Activated CD4-positive, alpha-beta T cell treated with anti-CD3 and anti-CD28 coated beads, Interleukin-2, amount 10 ng/mL, durations not matched to agents 24 days and 14 days (primary cell): ENCODE data around the gene WDR87. TPM values are rescaled to one million over a fixed set of nuclear protein-coding genes. Genes with fewer than 3 reads are reported as not detected.

Experiments used
- DNase-seq: peaks from one replicate; pipeline ENCODE4 v3.0.0; 2022
- H3K27ac Mint-ChIP-seq: one replicate; pipeline ENCODE4 v1.8.0; 2022; ENCODE audit warnings: mild to moderate bottlenecking, mixed read lengths
- H3K27me3 Mint-ChIP-seq: one replicate; pipeline ENCODE4 v1.8.0; 2022; ENCODE audit warnings: mixed read lengths
- H3K36me3 Mint-ChIP-seq: one replicate; pipeline ENCODE4 v1.8.0; 2022; ENCODE audit warnings: low read depth, mild to moderate bottlenecking, mixed read lengths
- H3K4me1 Mint-ChIP-seq: one replicate; pipeline ENCODE4 v1.8.0; 2021; ENCODE audit warnings: mixed read lengths
- H3K4me3 Mint-ChIP-seq: one replicate; pipeline ENCODE4 v1.8.0; 2022; ENCODE audit warnings: mild to moderate bottlenecking, moderate library complexity, mixed read lengths
- H3K9me3 Mint-ChIP-seq: one replicate; pipeline ENCODE4 v1.8.0; 2021; ENCODE audit warnings: mixed read lengths
- intact Hi-C: fragments of 100-400 bp; cut with micrococcal nuclease; formaldehyde crosslinking; loops from one replicate; pipeline ENCODE4 v1.15.1; 2023
- total RNA-seq: library from RNA; stranded (reverse); gene quantifications from 2 replicates; pipeline ENCODE4 v1.2.3, GENCODE V29; 2022

WDR87 gene
- total RNA-seq: not detected in 2 replicates

- H3K9me3 Mint-ChIP-seq: no peaks in the 10 kb centered on the region
- intact Hi-C loops: loop anchor here (2.0 to 5.0 kb wide), 2 partner anchors 236 to 319 kb away; partner anchors contain the start of gene DPF1
- peak; percentile 81 for DNase-seq
- peak within 1 kb of the TSS; percentile 79 for H3K27ac Mint-ChIP-seq
- H3K36me3 Mint-ChIP-seq: no peaks in the 10 kb centered on the region
- H3K4me1 Mint-ChIP-seq: peaks cover 18% of the 10 kb centered on the region
- peaks cover 2% of the 10 kb centered on the region for H3K27me3 Mint-ChIP-seq
- peak within 1 kb of the TSS; percentile 76 for H3K4me3 Mint-ChIP-seq
Observed at GRCh38 chr19:37905946-37906868, at the start of gene WDR87. WDR87 (minus strand) TSS chr19:37906594; CDS start chr19:37898239, 8,355 bp downstream.

DNA sequence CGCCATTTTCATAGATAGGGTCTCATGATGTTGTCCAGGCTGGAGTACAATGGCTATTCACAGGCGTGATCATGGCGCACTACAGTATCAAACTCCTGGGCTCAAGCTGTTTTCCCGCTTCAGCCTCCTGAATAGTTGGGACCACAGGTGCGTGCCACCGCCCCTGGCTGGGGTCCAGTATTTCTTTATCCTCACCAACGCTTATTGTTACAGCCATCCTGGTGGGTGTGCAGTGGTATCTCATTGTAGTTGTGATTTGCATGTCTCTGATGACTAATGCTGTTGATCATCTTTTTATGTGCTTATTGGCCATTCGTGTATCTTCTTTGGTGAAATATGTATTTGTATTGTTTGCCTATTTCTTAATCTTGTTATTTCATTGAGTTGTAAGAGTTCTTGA is 49.6 kb upstream of the WDR87 start:
- Mint-ChIP-seq H3K9me3 (peaks cover 12% of the 10 kb centered on the region), H3K36me3 (peaks cover 2% of the 10 kb centered on the region), H3K27me3 (no peaks in the 10 kb centered on the region), H3K4me1 (no peaks in the 10 kb centered on the region), H3K4me3 (no peak overlapping the region), H3K27ac (no peak overlapping the region)
- intact Hi-C loops: no loop called here
- DNase-seq: no peak

DNA sequence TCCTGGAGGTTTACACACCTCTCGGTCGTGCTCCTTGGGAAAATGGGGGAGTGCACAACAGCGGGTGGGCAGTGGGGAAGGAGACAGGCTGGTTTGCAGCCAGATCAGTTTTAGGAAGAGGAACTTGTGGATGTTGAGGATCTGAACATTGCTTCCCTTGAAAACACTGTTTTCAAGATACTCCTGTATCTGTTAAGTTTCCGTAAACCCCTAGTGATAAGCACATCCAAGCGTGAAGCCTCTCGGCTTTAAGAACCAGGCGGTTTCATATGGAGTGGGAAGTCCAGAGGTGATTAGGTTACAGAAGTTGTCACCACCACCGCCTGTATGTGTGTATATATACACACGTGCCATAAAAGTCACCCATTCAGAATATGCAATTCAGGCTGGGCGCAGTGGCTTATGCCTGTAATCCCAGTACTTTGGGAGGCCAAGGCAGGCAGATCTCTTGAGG is 48.1 kb upstream of the WDR87 start:
- no peaks in the 10 kb centered on the region for H3K4me1 Mint-ChIP-seq
- intact Hi-C loops: no loop called here
- no peak overlapping the region for H3K4me3 Mint-ChIP-seq
- H3K9me3 Mint-ChIP-seq: peaks cover 14% of the 10 kb centered on the region
- H3K27me3 Mint-ChIP-seq: no peaks in the 10 kb centered on the region
- H3K27ac Mint-ChIP-seq: no peak overlapping the region
- DNase-seq: no peak
- H3K36me3 Mint-ChIP-seq: peaks cover 3% of the 10 kb centered on the region

- no peak overlapping the region for H3K27ac Mint-ChIP-seq
- intact Hi-C loops: no loop called here
- H3K4me3 Mint-ChIP-seq: no peak overlapping the region
- no peaks in the 10 kb centered on the region for H3K27me3 Mint-ChIP-seq
- no peak for DNase-seq
- H3K4me1 Mint-ChIP-seq: no peaks in the 10 kb centered on the region
- H3K9me3 Mint-ChIP-seq: peaks cover 10% of the 10 kb centered on the region
- H3K36me3 Mint-ChIP-seq: peaks cover 3% of the 10 kb centered on the region
Observed at GRCh38 chr19:37953918-37954303, 47.5 kb upstream of the WDR87 start.

DNA sequence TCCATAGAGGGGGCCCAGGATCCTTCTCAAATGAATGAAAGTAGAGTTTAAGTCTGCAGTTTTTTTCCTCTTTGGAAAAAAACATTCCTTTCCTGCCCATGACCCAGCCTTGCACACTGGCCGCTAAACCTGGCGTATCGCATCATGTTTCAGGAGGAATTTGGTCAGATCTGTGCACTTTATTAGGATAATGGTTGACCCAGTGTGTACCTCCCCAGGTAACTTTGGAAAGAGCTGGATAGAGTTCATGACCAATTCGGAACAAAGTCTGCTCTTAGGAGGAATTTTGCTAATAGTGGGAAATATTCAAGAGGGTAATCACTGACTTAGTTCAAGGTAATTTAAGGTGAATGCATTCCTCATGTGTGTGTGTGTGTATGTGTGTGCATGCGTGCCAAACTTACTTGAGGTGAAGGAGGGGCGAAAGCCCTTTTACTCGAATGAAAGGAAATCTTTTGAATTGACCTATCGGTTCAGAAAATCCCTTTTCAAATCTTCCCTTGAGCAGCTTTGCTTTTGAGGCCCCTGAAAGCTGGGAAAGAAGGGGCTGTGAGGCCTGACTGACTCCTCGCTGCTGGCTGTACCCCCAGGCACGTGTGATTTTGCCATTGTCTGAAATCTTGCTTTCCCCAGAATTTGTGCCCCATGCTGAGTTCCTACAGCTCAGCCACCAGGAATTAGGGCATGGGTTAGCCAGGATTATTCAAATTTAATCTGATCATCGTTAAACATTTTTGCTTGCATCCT is 47.0 kb upstream of the WDR87 start:
- no peak for DNase-seq
- Mint-ChIP-seq H3K27ac (no peak overlapping the region), H3K36me3 (peaks cover 3% of the 10 kb centered on the region), H3K27me3 (no peaks in the 10 kb centered on the region), H3K9me3 (peaks cover 10% of the 10 kb centered on the region), H3K4me3 (no peak overlapping the region), H3K4me1 (no peaks in the 10 kb centered on the region)
- intact Hi-C loops: no loop called here

GRCh38 chr19:37951816-37952210 is 45.4 kb upstream of the WDR87 start:
- no peaks in the 10 kb centered on the region for H3K4me1 Mint-ChIP-seq
- H3K36me3 Mint-ChIP-seq: peaks cover 3% of the 10 kb centered on the region

GRCh38 chr19:37950471-37951175 is 44.2 kb upstream of the WDR87 start:
- no peaks in the 10 kb centered on the region for H3K27me3 Mint-ChIP-seq
- no peak overlapping the region for H3K4me3 Mint-ChIP-seq
- H3K4me1 Mint-ChIP-seq: no peaks in the 10 kb centered on the region
- H3K27ac Mint-ChIP-seq: no peak overlapping the region
- intact Hi-C loops: no loop called here
- H3K9me3 Mint-ChIP-seq: peaks cover 4% of the 10 kb centered on the region
- peaks cover 1% of the 10 kb centered on the region for H3K36me3 Mint-ChIP-seq
- DNase-seq: no peak

More at GRCh38 chr19:37951816-37952210, 45.4 kb upstream of the WDR87 start:
- H3K27me3 Mint-ChIP-seq: no peaks in the 10 kb centered on the region
- intact Hi-C loops: no loop called here
- H3K4me3 Mint-ChIP-seq: no peak overlapping the region
- DNase-seq: no peak
- H3K27ac Mint-ChIP-seq: no peak overlapping the region
- H3K9me3 Mint-ChIP-seq: peaks cover 6% of the 10 kb centered on the region

GRCh38 chr19:37948362-37948761 is 42.0 kb upstream of the WDR87 start:
- Mint-ChIP-seq H3K4me1 (no peaks in the 10 kb centered on the region), H3K27ac (no peak overlapping the region), H3K36me3 (peaks cover 1% of the 10 kb centered on the region), H3K9me3 (peaks cover 4% of the 10 kb centered on the region), H3K4me3 (no peak overlapping the region), H3K27me3 (no peaks in the 10 kb centered on the region)
- no peak for DNase-seq
- intact Hi-C loops: no loop called here

DNA sequence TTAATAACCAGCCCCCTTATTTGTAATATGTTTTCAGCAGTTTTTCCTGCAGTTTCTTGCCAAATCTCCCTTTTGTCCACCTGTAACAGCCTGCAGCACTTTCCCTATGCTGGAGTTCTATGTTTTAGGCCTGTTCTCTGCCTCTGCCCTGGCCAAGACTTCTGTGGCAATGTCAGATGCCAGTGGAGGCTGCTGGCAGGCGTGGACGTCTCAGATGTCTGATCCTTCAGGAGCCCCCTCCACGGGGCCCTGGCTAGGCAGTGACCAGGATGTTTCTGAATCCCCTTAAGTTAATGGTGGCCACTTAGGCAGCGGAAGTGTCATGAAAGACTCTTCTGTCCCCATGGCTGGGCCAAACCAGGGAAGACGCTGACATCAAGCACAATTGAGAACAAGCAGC is 41.4 kb upstream of the WDR87 start:
- Mint-ChIP-seq H3K27ac (no peak overlapping the region), H3K36me3 (peaks cover 1% of the 10 kb centered on the region), H3K9me3 (peaks cover 4% of the 10 kb centered on the region), H3K4me3 (no peak overlapping the region), H3K4me1 (no peaks in the 10 kb centered on the region), H3K27me3 (no peaks in the 10 kb centered on the region)
- no peak for DNase-seq
- intact Hi-C loops: no loop called here

DNA sequence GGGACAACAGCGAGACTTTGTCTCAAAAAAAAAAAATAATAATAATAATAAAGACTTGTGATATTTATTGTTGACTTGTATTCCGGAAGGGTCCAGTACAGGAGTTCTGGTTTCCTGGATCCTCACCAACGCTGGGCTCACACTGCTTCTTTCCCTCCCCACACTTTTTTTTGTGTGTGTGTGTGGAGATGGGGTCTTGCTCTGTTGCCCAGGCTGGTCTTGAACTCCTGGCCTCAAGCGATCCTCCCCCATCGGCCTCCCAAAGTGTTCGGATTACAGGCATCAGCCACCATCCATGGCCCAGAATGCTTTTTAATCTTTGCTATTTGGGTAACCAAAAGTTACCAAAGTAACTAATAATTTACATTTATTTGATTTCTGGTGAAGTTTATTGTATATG is 39.7 kb upstream of the WDR87 start:
- peaks cover 4% of the 10 kb centered on the region for H3K9me3 Mint-ChIP-seq
- no peaks in the 10 kb centered on the region for H3K27me3 Mint-ChIP-seq
- no peak for DNase-seq
- intact Hi-C loops: no loop called here
- H3K4me3 Mint-ChIP-seq: no peak overlapping the region
- peaks cover 3% of the 10 kb centered on the region for H3K36me3 Mint-ChIP-seq
- H3K4me1 Mint-ChIP-seq: no peaks in the 10 kb centered on the region
- H3K27ac Mint-ChIP-seq: no peak overlapping the region

DNA sequence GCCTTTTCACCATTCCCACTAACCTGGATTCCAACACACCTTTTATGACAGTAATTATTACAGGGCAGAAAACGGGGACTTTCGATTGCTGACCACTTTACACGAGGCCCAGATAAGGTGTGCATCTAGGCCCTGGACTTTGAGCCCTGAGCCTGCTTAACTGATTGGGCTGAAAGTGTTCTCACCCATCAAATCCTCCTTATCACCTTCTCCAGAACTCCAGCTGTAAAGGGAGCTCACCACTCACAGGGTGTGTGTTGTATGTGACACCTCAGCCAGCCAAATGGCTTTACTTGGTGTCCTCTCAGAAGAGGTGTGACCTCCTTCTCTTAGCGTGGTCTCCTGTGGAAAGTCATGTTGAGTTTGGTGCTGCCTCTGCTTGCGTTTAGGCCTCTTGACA is 37.1 kb upstream of the WDR87 start:
- intact Hi-C loops: no loop called here
- no peaks in the 10 kb centered on the region for H3K4me1 Mint-ChIP-seq

DNA sequence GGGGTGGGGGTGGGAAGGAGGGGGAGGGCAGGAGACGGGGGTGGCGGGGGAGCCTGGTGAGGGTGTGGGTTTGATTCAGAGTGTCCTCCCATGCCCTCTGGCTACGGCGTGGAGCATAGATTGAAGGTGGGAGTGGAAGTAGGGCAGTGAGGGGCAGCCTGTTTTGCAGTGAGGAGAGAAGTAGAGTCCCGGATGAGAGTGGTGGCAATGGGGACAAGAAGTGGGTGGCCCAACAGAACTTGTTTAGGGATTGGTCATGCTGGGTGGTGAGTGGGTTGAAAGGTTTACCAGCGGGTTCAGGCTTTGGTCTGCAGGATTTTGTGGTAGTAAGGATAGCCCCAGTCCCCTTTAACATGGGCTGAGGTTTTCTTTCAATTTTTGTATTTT is 36.1 kb upstream of the WDR87 start:
- intact Hi-C loops: no loop called here
- H3K36me3 Mint-ChIP-seq: peaks cover 6% of the 10 kb centered on the region
- H3K9me3 Mint-ChIP-seq: no peaks in the 10 kb centered on the region
- no peak overlapping the region for H3K27ac Mint-ChIP-seq
- H3K4me3 Mint-ChIP-seq: no peak overlapping the region
- no peaks in the 10 kb centered on the region for H3K4me1 Mint-ChIP-seq
- no peaks in the 10 kb centered on the region for H3K27me3 Mint-ChIP-seq
- no peak for DNase-seq

More for the DNA sequence above, 37.1 kb upstream of the WDR87 start:
- Mint-ChIP-seq H3K27ac (no peak overlapping the region), H3K4me3 (no peak overlapping the region), H3K9me3 (no peaks in the 10 kb centered on the region), H3K36me3 (peaks cover 6% of the 10 kb centered on the region), H3K27me3 (no peaks in the 10 kb centered on the region)
- no peak for DNase-seq

- no peak for DNase-seq
- Mint-ChIP-seq H3K4me3 (no peak overlapping the region), H3K36me3 (peaks cover 6% of the 10 kb centered on the region), H3K4me1 (no peaks in the 10 kb centered on the region), H3K27ac (no peak overlapping the region), H3K27me3 (no peaks in the 10 kb centered on the region), H3K9me3 (no peaks in the 10 kb centered on the region)
- intact Hi-C loops: no loop called here
Observed at GRCh38 chr19:37941782-37942515, 35.6 kb upstream of the WDR87 start.
